OCI-LY7 (cell line): ENCODE data around the gene HRH1. TPM values are rescaled to one million over a fixed set of nuclear protein-coding genes. Genes with fewer than 3 reads are reported as not detected.

ENCODE experiments used
- BruUV-seq: library from RNA; stranded (reverse); fragments of 400-500 nt; replicated peaks from 2 replicates; lab custom pipeline; 2021; lab: Mats Ljungman, UMichigan
- CTCF ChIA-PET: fragments of 300-600 bp; sonication (Branson Sonifier 250); formaldehyde crosslinking; loops from one replicate; lab custom pipeline; 2022; ENCODE audit warnings: antibody characterized with exemption; ENCODE audit not compliant: unreplicated experiment; lab: Charles Lee
- POLR2A ChIA-PET: fragments of 300-600 bp; sonication (Branson Sonifier 250); formaldehyde crosslinking; loops from one replicate; lab custom pipeline; 2022; ENCODE audit warnings: antibody characterized with exemption; lab: Charles Lee
- DNase-seq: peaks from one replicate; pipeline ENCODE4 v3.0.0-alpha.2; 2015; ENCODE audit warnings: low spot score
- H2AFZ ChIP-seq: fragments of 200-600 bp; sonication (generic), shearing (Covaris generic); 2 replicates; pipeline ENCODE4 v1.6.1; 2014; ENCODE audit warnings: mild to moderate bottlenecking, antibody characterized with exemption, low read length, moderate library complexity
- H3K27ac ChIP-seq: fragments of 200-600 bp; sonication (generic); 2 replicates; pipeline ENCODE4 v1.5.1; 2014; ENCODE audit warnings: mixed run types, low read depth, mild to moderate bottlenecking, moderate library complexity, low read length, inconsistent platforms; ENCODE audit not compliant: poor library complexity, severe bottlenecking
- H3K36me3 ChIP-seq: fragments of 200-600 bp; sonication (generic); 2 replicates; pipeline ENCODE4 v1.6.1; 2014; ENCODE audit warnings: mild to moderate bottlenecking, antibody characterized with exemption, low read length, moderate library complexity, mixed read lengths; ENCODE audit not compliant: insufficient read depth
- H3K4me1 ChIP-seq: fragments of 200-600 bp; sonication (generic); 2 replicates; pipeline ENCODE4 v1.5.1; 2014; ENCODE audit warnings: mild to moderate bottlenecking, low read length; ENCODE audit not compliant: insufficient read depth, poor library complexity, severe bottlenecking
- H3K4me2 ChIP-seq: fragments of 200-600 bp; sonication (generic); 2 replicates; pipeline ENCODE4 v1.6.1; 2014; ENCODE audit warnings: mild to moderate bottlenecking, low read length
- H3K4me3 ChIP-seq: fragments of 200-600 bp; sonication (generic); 2 replicates; pipeline ENCODE4 v1.5.1; 2014; ENCODE audit warnings: mild to moderate bottlenecking, low read depth, low read length; ENCODE audit not compliant: poor library complexity, severe bottlenecking
- H3K79me2 ChIP-seq: fragments of 200-600 bp; sonication (generic); 2 replicates; pipeline ENCODE4 v1.6.1; 2016; ENCODE audit warnings: low read depth, mild to moderate bottlenecking, low read length, moderate library complexity, mixed read lengths; ENCODE audit not compliant: insufficient read depth
- H3K9me2 ChIP-seq: fragments of 200-600 bp; sonication (generic); 2 replicates; pipeline ENCODE4 v1.6.1; 2016; ENCODE audit warnings: mild to moderate bottlenecking, low read length, mixed read lengths; ENCODE audit not compliant: insufficient read depth
- H3K9me3 ChIP-seq: fragments of 200-600 bp; sonication (generic); 2 replicates; pipeline ENCODE4 v1.6.1; 2014; ENCODE audit warnings: mild to moderate bottlenecking, mixed run types, low read length, mixed read lengths
- H4K20me1 ChIP-seq: fragments of 200-600 bp; sonication (generic); 2 replicates; pipeline ENCODE4 v1.6.1; 2014; ENCODE audit warnings: mild to moderate bottlenecking, antibody characterized with exemption, low read length, moderate library complexity, mixed read lengths; ENCODE audit not compliant: insufficient read depth
- CTCF ChIP-seq: fragments of 200-600 bp; sonication (generic); conservative IDR thresholded peaks from 2 replicates; pipeline ENCODE4 v1.5.1; 2014; ENCODE audit warnings: mild to moderate bottlenecking, antibody characterized with exemption, low read length, moderate library complexity, mixed read lengths
- EZH2phosphoT487 ChIP-seq: fragments of 200-600 bp; sonication (generic); IDR thresholded peaks from 2 replicates; pipeline ENCODE4 v1.6.1; 2018; ENCODE audit warnings: low read depth, borderline replicate concordance, mild to moderate bottlenecking, mixed run types, antibody characterized with exemption, low read length, moderate library complexity, mixed read lengths
- intact Hi-C: fragments of 100-400 bp; cut with micrococcal nuclease; formaldehyde crosslinking; loops from one replicate; pipeline ENCODE4 v1.10.0; 2022; ENCODE audit not compliant: unreplicated experiment
- total RNA-seq, 2 experiments: library from RNA; depleted of rRNA in 1 of 2; stranded (reverse); fragments of >200 nt in 1 of 2; shearing (Covaris generic) in 1 of 2; gene quantifications; 2 replicates each; pipeline ENCODE4 v1.2.3, GENCODE V29; 2014 to 2022

Gene HRH1
- total RNA-seq, 2 experiments from 2014 or later = not detected

GRCh38 chr3:11116336-11117059 lies 37.8 kb upstream of the HRH1 start:
- H3K36me3 ChIP-seq = no peaks in the 10 kb centered on the region
- no peaks in the 10 kb centered on the region for H4K20me1 ChIP-seq
- H3K9me3 ChIP-seq = no peaks in the 10 kb centered on the region
- TF ChIP-seq EZH2phosphoT487 = no peak
- ChIA-PET POLR2A (no interaction called here), CTCF (no interaction called here)
- no peak overlapping the region for H3K4me2 ChIP-seq
- H3K4me3 ChIP-seq = no peak overlapping the region
- no peak overlapping the region for H2AFZ ChIP-seq
- no peak overlapping the region for H3K27ac ChIP-seq
- H3K4me1 ChIP-seq = no peaks in the 10 kb centered on the region
- H3K9me2 ChIP-seq = 0 out of 2 replicates have a peak, but pooled peaks cover 3% of the 10 kb centered on the region
- intact Hi-C loops = no loop called here
- no TSS peak for BruUV-seq
- no peaks in the 10 kb centered on the region for H3K79me2 ChIP-seq
- DNase-seq = no peak

- CTCF ChIA-PET = no interaction called here
- Histone ChIP-seq H3K4me3 (no peak overlapping the region), H3K9me2 (0 out of 2 replicates have a peak, but pooled peaks cover 3% of the 10 kb centered on the region), H4K20me1 (no peaks in the 10 kb centered on the region), H2AFZ (no peak overlapping the region), H3K79me2 (no peaks in the 10 kb centered on the region), H3K4me1 (no peaks in the 10 kb centered on the region), H3K36me3 (no peaks in the 10 kb centered on the region), H3K27ac (no peak overlapping the region), H3K9me3 (no peaks in the 10 kb centered on the region), H3K4me2 (no peak overlapping the region)
- TF ChIP-seq CTCF (no peak), EZH2phosphoT487 (no peak)
- intact Hi-C loops = no loop called here
- BruUV-seq = no TSS peak
- POLR2A ChIA-PET = no interaction called here
- DNase-seq = no peak
These were observed 36.7 kb upstream of the HRH1 start for GRCh38 chr3:11117591-11117990.

DNA sequence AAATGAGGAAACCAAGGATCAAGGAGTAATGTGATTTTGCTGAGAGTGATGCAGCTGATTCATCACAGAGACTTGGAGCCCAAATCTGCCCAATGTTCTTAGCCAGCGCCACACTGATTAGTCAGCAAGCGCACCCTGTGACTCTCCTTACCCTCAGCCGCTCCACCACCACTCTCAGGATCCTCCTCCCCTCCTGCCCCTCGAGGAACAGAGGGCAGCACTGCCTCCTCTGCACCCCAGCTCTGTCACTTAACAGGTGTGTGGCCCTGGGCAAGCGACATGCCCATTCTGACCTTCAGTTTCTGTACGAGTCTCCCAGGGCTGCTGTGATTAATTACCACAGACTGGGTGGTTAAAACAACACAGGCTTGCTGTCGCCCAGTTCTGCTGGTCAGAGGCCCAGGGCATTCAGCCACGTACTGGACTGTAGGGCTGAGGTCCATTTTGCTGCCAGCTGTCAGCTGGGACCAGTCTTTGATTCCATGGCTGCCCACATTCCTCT lies 36.1 kb upstream of the HRH1 start:
- Histone ChIP-seq H3K9me2 (0 out of 2 replicates have a peak, but pooled peaks cover 3% of the 10 kb centered on the region), H3K4me2 (no peak overlapping the region), H3K9me3 (no peaks in the 10 kb centered on the region), H3K79me2 (no peaks in the 10 kb centered on the region), H4K20me1 (no peaks in the 10 kb centered on the region), H2AFZ (no peak overlapping the region), H3K36me3 (no peaks in the 10 kb centered on the region), H3K4me3 (no peak overlapping the region), H3K27ac (no peak overlapping the region), H3K4me1 (no peaks in the 10 kb centered on the region)
- intact Hi-C loops = no loop called here
- no peak for TF ChIP-seq EZH2phosphoT487
- TF ChIP-seq CTCF = no peak
- ChIA-PET POLR2A (no interaction called here), CTCF (no interaction called here)
- DNase-seq = no peak
- no TSS peak for BruUV-seq
